Hepatocyte (in vitro differentiated cells): ENCODE measurements around the gene CYP4X1. TPM values are rescaled to one million over a fixed set of nuclear protein-coding genes. Genes with fewer than 3 reads are reported as not detected.
"Not testable (repeated sequence)": the region's sequence is repeated elsewhere in the genome, so short reads cannot be mapped to it uniquely, and the experiment has no call there.

ENCODE experiments used
- DNase-seq: peaks from one replicate; pipeline ENCODE4 v3.0.0-alpha.2; 2016; ENCODE audit warnings: low spot score
- H2AFZ ChIP-seq: fragments of 200-600 bp; sonication (generic); 2 replicates; pipeline ENCODE4 v1.6.0; 2016; ENCODE audit warnings: antibody characterized with exemption, mild to moderate bottlenecking
- H3K27ac ChIP-seq: fragments of 200-600 bp; sonication (generic); 2 replicates; pipeline ENCODE4 v1.5.1; 2016; ENCODE audit warnings: mild to moderate bottlenecking
- H3K27me3 ChIP-seq: fragments of 200-600 bp; sonication (generic); 2 replicates; pipeline ENCODE4 v1.6.1; 2016
- H3K36me3 ChIP-seq: fragments of 200-600 bp; sonication (generic); replicated peaks from 2 replicates; pipeline ENCODE4 v1.5.1; 2016; ENCODE audit warnings: low read depth; ENCODE audit not compliant: insufficient read depth
- H3K4me1 ChIP-seq: fragments of 200-600 bp; sonication (generic); 2 replicates; pipeline ENCODE4 v1.5.1; 2016; ENCODE audit warnings: mild to moderate bottlenecking, moderate library complexity; ENCODE audit not compliant: insufficient read depth
- H3K4me2 ChIP-seq: fragments of 200-600 bp; sonication (generic); 2 replicates; pipeline ENCODE4 v1.6.0; 2016
- H3K4me3 ChIP-seq: fragments of 200-600 bp; sonication (generic); 2 replicates; pipeline ENCODE4 v1.5.1; 2016; ENCODE audit warnings: mild to moderate bottlenecking
- H3K79me2 ChIP-seq: fragments of 200-600 bp; sonication (generic); 2 replicates; pipeline ENCODE4 v1.6.0; 2017; ENCODE audit warnings: mild to moderate bottlenecking
- H3K9me2 ChIP-seq: fragments of 200-600 bp; sonication (generic); replicated peaks from 2 replicates; pipeline ENCODE4 v1.6.0; 2017; ENCODE audit warnings: mild to moderate bottlenecking; ENCODE audit not compliant: insufficient read depth
- H3K9me3 ChIP-seq: fragments of 200-600 bp; sonication (generic); 2 replicates; pipeline ENCODE4 v1.5.1; 2016; ENCODE audit warnings: low read depth, mild to moderate bottlenecking
- H4K20me1 ChIP-seq: fragments of 200-600 bp; sonication (generic); 2 replicates; pipeline ENCODE4 v1.6.0; 2016; ENCODE audit warnings: mild to moderate bottlenecking; ENCODE audit not compliant: insufficient read depth, poor library complexity, severe bottlenecking
- EZH2 ChIP-seq: fragments of 200-600 bp; sonication (generic); IDR thresholded peaks from 2 replicates; pipeline ENCODE4 v1.6.1; 2016; ENCODE audit warnings: antibody characterized with exemption, mild to moderate bottlenecking, borderline replicate concordance
- EZH2phosphoT487 ChIP-seq: fragments of 200-600 bp; sonication (generic); IDR thresholded peaks from one replicate; pipeline ENCODE4 v1.6.1; 2018; ENCODE audit warnings: antibody characterized with exemption, mild to moderate bottlenecking, low read depth, moderate library complexity; ENCODE audit not compliant: unreplicated experiment, severe bottlenecking
- WGBS: methylation state at CpG from one replicate; pipeline ENCODE4 v1.1.6; 2016; ENCODE audit warnings: low lambda C conversion rate; ENCODE audit errors: missing lambda C conversion rate; 5-methylcytosine and 5-hydroxymethylcytosine counted together
- polyA plus RNA-seq: library from polyadenylated mRNA; unstranded; fragments of >200 nt; fragmentation: Nextera tagmentation; extraction: Ambion mirVana; gene quantifications from 2 replicates; pipeline ENCODE4 v1.2.1, GENCODE V29; 2016
- total RNA-seq: library from RNA; depleted of rRNA; stranded (reverse); fragments of >200 nt; gene quantifications from 2 replicates; pipeline ENCODE4 v1.2.3, GENCODE V29; 2014
- TF ChIP-seq, protein P1 (sequence below): fragments of 200-600 bp; sonication (generic); IDR thresholded peaks from 2 replicates; pipeline ENCODE4 v1.5.1; 2016; ENCODE audit warnings: antibody characterized with exemption, mild to moderate bottlenecking; ENCODE audit not compliant: poor library complexity

CYP4X1 gene
- total and polyA plus RNA-seq, 2 experiments from 2014 or later: 0.97 to 1.8 TPM

DNA sequence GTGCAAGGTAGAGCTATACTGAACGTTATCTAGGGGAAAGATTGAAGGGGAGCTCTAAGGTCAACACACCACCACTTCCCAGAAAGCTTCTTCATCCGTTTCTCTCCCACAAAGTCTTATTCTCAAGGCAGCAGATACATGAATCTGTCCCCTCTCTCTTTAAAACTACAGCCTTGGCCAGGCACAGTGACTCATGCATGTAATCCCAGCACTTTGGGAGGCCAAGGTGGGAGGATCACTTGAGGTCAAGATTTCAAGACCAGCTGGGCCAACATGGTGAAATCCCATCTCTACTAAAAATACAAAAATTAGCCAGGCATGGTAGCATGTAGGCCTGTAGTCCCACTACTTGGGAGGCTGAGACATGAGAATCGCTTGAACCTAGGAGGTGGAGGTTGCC is 8.1 kb downstream of the CYP4X1 start:
- Histone ChIP-seq H3K27ac (no peak overlapping the region), H3K36me3 (no peaks in the 10 kb centered on the region), H2AFZ (no peak overlapping the region), H3K4me3 (no peak overlapping the region), H3K79me2 (no peaks in the 10 kb centered on the region), H3K27me3 (no peaks in the 10 kb centered on the region), H3K9me2 (no peaks in the 10 kb centered on the region), H3K9me3 (no peaks in the 10 kb centered on the region), H3K4me1 (no peaks in the 10 kb centered on the region), H3K4me2 (no peak overlapping the region), H4K20me1 (no peaks in the 10 kb centered on the region)
- 82% methylated on average over 3 of the region's 3 CpGs for WGBS
- DNase-seq: no peak
- TF ChIP-seq, protein P1, sequence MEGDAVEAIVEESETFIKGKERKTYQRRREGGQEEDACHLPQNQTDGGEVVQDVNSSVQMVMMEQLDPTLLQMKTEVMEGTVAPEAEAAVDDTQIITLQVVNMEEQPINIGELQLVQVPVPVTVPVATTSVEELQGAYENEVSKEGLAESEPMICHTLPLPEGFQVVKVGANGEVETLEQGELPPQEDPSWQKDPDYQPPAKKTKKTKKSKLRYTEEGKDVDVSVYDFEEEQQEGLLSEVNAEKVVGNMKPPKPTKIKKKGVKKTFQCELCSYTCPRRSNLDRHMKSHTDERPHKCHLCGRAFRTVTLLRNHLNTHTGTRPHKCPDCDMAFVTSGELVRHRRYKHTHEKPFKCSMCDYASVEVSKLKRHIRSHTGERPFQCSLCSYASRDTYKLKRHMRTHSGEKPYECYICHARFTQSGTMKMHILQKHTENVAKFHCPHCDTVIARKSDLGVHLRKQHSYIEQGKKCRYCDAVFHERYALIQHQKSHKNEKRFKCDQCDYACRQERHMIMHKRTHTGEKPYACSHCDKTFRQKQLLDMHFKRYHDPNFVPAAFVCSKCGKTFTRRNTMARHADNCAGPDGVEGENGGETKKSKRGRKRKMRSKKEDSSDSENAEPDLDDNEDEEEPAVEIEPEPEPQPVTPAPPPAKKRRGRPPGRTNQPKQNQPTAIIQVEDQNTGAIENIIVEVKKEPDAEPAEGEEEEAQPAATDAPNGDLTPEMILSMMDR: no peak
- TF ChIP-seq EZH2 (no peak), EZH2phosphoT487 (no peak)

DNA sequence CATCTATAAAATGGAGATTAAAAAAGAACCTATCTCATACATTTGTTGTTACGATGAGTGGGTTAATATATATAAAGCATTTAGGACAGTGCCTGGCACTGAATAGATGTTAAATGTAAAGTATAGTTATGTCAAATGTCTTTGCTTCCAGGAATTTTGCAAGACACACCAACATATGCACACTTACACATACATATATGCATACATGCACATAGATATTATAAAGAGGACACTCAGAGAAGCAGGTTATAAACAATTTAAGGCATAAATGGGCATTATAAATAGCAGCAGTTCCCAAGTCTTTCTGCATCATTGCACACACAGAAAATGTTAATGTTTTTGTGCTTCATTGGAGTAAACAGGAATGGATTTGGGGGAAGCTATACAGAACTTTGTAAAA is 13.3 kb downstream of the CYP4X1 start:
- no peak overlapping the region for H3K4me3 ChIP-seq
- no peak for DNase-seq
- no peaks in the 10 kb centered on the region for H3K36me3 ChIP-seq
- H3K27ac ChIP-seq: no peak overlapping the region
- no peaks in the 10 kb centered on the region for H4K20me1 ChIP-seq
- no peak overlapping the region for H3K4me2 ChIP-seq
- H3K27me3 ChIP-seq: no peaks in the 10 kb centered on the region
- no peaks in the 10 kb centered on the region for H3K9me3 ChIP-seq
- no peaks in the 10 kb centered on the region for H3K9me2 ChIP-seq
- WGBS: 94% methylated on average over 1 of the region's 1 CpG
- no peak overlapping the region for H2AFZ ChIP-seq
- TF ChIP-seq EZH2phosphoT487: no peak
- TF ChIP-seq, protein P1: no peak
- TF ChIP-seq EZH2: no peak
- no peaks in the 10 kb centered on the region for H3K4me1 ChIP-seq
- H3K79me2 ChIP-seq: no peaks in the 10 kb centered on the region

DNA sequence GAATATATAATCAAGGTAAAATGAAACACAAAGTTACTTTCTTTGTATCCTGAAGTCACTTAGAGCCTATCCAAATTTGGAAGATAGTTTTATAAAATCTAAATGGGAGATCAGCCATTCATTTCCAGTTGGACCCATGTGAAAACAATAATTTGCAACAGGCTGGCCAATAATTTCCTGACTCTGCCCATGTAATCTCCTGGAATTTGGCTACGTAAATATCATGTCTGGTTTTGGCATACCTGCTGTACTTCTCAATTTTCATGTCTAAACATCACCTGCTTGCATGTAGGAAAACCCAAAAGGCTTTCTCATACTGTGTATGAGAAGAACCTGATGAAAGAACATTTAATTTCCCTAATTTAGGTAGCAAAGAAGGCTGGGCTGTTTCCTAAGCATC is 35.9 kb downstream of the CYP4X1 start:
- WGBS: 70% methylated on average over 1 of the region's 1 CpG
- H3K36me3 ChIP-seq: no peaks in the 10 kb centered on the region
- no peaks in the 10 kb centered on the region for H3K79me2 ChIP-seq
- H3K9me3 ChIP-seq: no peaks in the 10 kb centered on the region
- H3K27ac ChIP-seq: no peak overlapping the region
- no peaks in the 10 kb centered on the region for H3K9me2 ChIP-seq
- no peak overlapping the region for H3K4me3 ChIP-seq
- TF ChIP-seq, protein P1: no peak
- no peak for TF ChIP-seq EZH2
- no peak for TF ChIP-seq EZH2phosphoT487
- no peaks in the 10 kb centered on the region for H4K20me1 ChIP-seq
- DNase-seq: no peak
- no peaks in the 10 kb centered on the region for H3K4me1 ChIP-seq
- no peak overlapping the region for H3K4me2 ChIP-seq
- H2AFZ ChIP-seq: no peak overlapping the region
- H3K27me3 ChIP-seq: no peaks in the 10 kb centered on the region

DNA sequence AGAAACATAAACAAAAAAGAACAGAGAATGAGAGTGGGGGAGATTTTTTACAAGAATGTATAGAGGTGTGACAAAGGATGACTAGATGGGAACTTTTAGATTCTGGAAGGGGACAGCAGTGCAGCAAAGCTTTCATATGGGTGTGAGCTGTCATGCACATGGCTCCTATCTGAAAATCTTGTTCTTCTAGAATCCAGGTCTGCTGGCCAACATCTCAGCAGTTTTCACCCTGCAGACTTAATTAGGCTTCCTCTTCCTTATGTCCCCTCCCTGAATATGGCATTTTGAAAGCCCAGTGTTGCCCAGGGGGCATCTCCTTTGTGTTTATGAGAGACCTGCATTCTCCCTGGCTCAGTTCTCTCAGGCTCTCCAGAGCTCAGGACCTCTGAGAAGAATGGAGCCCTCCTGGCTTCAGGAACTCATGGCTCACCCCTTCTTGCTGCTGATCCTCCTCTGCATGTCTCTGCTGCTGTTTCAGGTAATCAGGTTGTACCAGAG is 43.7 kb downstream of the CYP4X1 start, which contains the start of gene CYP4Z1:
CYP4Z1 (plus strand) TSS at position 135 of the 498 bp plus-strand sequence; CDS start at position 395, 260 bp downstream.
- Histone ChIP-seq H2AFZ (no peak within 1 kb of the TSS), H3K79me2 (no peaks in the 10 kb centered on the region), H3K4me1 (no peaks in the 10 kb centered on the region), H3K9me3 (no peaks in the 10 kb centered on the region), H3K4me2 (no peak within 1 kb of the TSS), H3K27me3 (no peaks in the 10 kb centered on the region), H3K27ac (no peak within 1 kb of the TSS), H3K4me3 (no peak within 1 kb of the TSS), H3K36me3 (no peaks in the 10 kb centered on the region), H4K20me1 (no peaks in the 10 kb centered on the region), H3K9me2 (no peaks in the 10 kb centered on the region)
- no peak for DNase-seq
- TF ChIP-seq EZH2 (no peak), EZH2phosphoT487 (no peak)
- TF ChIP-seq, protein P1: no peak

DNA sequence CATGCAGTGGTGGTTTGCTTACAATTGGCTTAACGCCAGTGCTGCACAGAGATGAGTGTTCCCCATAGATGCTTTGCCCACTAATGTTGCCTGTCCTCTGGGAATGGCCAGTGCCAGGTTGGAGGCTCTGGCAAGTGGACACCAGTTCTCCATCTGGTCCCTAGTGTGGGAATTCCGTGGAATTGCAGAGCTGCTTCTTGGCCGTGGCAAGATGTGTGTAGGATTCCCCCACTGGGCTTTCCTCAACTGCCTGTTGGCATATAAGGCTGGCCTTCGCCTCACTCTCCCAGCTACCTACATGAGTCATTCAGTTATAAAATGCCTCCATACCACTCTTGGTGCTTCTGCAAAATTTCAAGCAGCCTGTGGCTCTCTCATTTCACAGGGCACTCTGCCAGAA is 45.6 kb downstream of the CYP4X1 start:
- 68% methylated on average over 4 of the region's 4 CpGs for WGBS

More for the DNA sequence above, 45.6 kb downstream of the CYP4X1 start:
- not testable (repeated sequence) for H3K9me3 ChIP-seq, H3K27ac ChIP-seq, H2AFZ ChIP-seq, H3K4me1 ChIP-seq, H3K4me2 ChIP-seq, DNase-seq, H3K36me3 ChIP-seq, H4K20me1 ChIP-seq, H3K9me2 ChIP-seq, H3K27me3 ChIP-seq, H3K4me3 ChIP-seq, H3K79me2 ChIP-seq
